ENCODE measurements around the gene PCDH7. TPM values are rescaled to one million over a fixed set of nuclear protein-coding genes. Genes with fewer than 3 reads are reported as not detected.

The PCDH7 gene
- total and polyA plus RNA-seq, 2 of the 4 experiments (the other 2 are of a cell fraction) = 26.5 to 44.1 TPM

DNA sequence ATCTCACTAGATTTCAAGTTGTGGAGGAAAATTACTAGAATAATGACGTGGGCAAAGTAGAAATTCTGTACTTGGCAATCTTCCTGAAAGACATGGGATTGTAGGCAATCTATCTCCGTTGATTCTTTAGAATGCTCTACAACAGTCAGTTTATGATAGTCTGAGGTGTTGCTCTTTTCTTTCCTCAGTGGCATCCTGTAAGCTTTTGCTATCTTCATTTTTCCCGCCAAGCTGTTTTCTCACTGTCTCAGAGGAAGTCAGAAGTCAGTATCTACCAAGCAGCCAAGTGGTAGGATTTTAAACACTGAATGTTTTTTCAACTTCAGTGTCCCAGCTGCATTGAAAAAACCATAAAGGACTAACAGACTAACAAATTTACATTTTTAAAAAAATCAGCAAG is 23.7 kb downstream of the PCDH7 start:
- H3K23ac ChIP-seq (ENCODE audit: low read depth, low read length) = no peak overlapping the region
- intact Hi-C loops (cut with micrococcal nuclease) = no loop called here
- ATAC-seq (ENCODE audit: low read depth) (no peak), DNase-seq (no peak)
- no peak overlapping the region for H4K91ac ChIP-seq (ENCODE audit: insufficient read depth, low read depth, low read length)
- ChIA-PET POLR2A (ENCODE audit: unreplicated experiment) (no interaction called here), CTCF (interaction anchor here (0.6 kb wide), 1 partner anchor 1848 kb away, joined by 3 read pairs; no protein-coding TSS in a partner anchor)
- no peaks in the 10 kb centered on the region for H3K36me3 ChIP-seq (ENCODE audit: control insufficient read depth, insufficient read depth, low read length)
- H4K5ac ChIP-seq (ENCODE audit: low read depth, low read length) = no peak overlapping the region
- H3K4me1 ChIP-seq (ENCODE audit: control insufficient read depth, insufficient read depth, low read length) = peaks cover 2% of the 10 kb centered on the region; the same call in 1 of the 2 replicates
- H3K56ac ChIP-seq (ENCODE audit: extremely low read depth, insufficient read depth, low read length) = no peak overlapping the region
- H2BK120ac ChIP-seq (ENCODE audit: low read depth, low read length) = no peak overlapping the region; the same call in 1 of the 2 replicates
- peak overlapping the region in 1 of 2 experiments; percentile 11; a peak in 1 of 4 replicates for H4K8ac ChIP-seq (ENCODE audit: low read depth in 2 of 2, low read length in 2 of 2)
- no peaks in the 10 kb centered on the region for H3K9me3 ChIP-seq (ENCODE audit: control insufficient read depth, insufficient read depth, low read length)
- H3K27me3 ChIP-seq (ENCODE audit: control insufficient read depth, insufficient read depth, low read length) = no peaks in the 10 kb centered on the region
- no peak overlapping the region for H3K4me2 ChIP-seq (ENCODE audit: low read depth, low read length)
- dilution Hi-C loops (cut with HindIII; ENCODE audit: low sequenced_read_pairs, unreplicated experiment) = no loop called here
- no TSS peak for BruUV-seq (replicated peaks)
- no peak overlapping the region for H2BK15ac ChIP-seq (ENCODE audit: low read depth, low read length)
- no peaks in the 10 kb centered on the region for H4K20me1 ChIP-seq (ENCODE audit: insufficient read depth, low read length)
- WGBS, 2 experiments (ENCODE audit: extremely low coverage in 2 of 2, insufficient read length in 1 of 2) = no CpG with 5 or more reads among the region's 3 CpGs
- no peak overlapping the region for H3K18ac ChIP-seq (ENCODE audit: low read depth, low read length)
- no peaks in the 10 kb centered on the region; a peak in 1 of 4 replicates for H3K79me1 ChIP-seq (ENCODE audit: low read depth in 1 of 2, low read length in 2 of 2)
- no peak overlapping the region for H3K14ac ChIP-seq (replicated peaks; ENCODE audit: low read depth, low read length)
- H2AK9ac ChIP-seq (replicated peaks; ENCODE audit: low read depth, low read length, poor library complexity) = no peak overlapping the region
- no peak for TF ChIP-seq NFE2L2 (IDR thresholded peaks at IDR 0.05; ENCODE audit: low read depth, low read length)
- TF ChIP-seq, protein P1, sequence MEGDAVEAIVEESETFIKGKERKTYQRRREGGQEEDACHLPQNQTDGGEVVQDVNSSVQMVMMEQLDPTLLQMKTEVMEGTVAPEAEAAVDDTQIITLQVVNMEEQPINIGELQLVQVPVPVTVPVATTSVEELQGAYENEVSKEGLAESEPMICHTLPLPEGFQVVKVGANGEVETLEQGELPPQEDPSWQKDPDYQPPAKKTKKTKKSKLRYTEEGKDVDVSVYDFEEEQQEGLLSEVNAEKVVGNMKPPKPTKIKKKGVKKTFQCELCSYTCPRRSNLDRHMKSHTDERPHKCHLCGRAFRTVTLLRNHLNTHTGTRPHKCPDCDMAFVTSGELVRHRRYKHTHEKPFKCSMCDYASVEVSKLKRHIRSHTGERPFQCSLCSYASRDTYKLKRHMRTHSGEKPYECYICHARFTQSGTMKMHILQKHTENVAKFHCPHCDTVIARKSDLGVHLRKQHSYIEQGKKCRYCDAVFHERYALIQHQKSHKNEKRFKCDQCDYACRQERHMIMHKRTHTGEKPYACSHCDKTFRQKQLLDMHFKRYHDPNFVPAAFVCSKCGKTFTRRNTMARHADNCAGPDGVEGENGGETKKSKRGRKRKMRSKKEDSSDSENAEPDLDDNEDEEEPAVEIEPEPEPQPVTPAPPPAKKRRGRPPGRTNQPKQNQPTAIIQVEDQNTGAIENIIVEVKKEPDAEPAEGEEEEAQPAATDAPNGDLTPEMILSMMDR (conservative IDR thresholded peaks at IDR 0.05; ENCODE audit: low read depth, low read length) = no peak
- TF ChIP-seq BHLHE40 (IDR thresholded peaks at IDR 0.05; ENCODE audit: low read depth, low read length) = no peak
- TF ChIP-seq, protein P2, sequence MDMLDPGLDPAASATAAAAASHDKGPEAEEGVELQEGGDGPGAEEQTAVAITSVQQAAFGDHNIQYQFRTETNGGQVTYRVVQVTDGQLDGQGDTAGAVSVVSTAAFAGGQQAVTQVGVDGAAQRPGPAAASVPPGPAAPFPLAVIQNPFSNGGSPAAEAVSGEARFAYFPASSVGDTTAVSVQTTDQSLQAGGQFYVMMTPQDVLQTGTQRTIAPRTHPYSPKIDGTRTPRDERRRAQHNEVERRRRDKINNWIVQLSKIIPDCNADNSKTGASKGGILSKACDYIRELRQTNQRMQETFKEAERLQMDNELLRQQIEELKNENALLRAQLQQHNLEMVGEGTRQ (IDR thresholded peaks at IDR 0.05; ENCODE audit: low read depth, low read length) = no peak
- no peak for TF ChIP-seq POLR2A (IDR thresholded peaks at IDR 0.05; ENCODE audit: low read depth, low read length)
- TF ChIP-seq MAFK (IDR thresholded peaks at IDR 0.05; ENCODE audit: low read depth, low read length) = no peak
- TF ChIP-seq MAZ (IDR thresholded peaks at IDR 0.05; ENCODE audit: borderline replicate concordance, low read depth, low read length) = no peak
- no peak for TF ChIP-seq SMC3 (IDR thresholded peaks at IDR 0.05; ENCODE audit: low read depth, low read length)
- TF ChIP-seq CHD1 (IDR thresholded peaks at IDR 0.05; ENCODE audit: low read depth, low read length) = no peak
- TF ChIP-seq ELK1 (IDR thresholded peaks at IDR 0.05; ENCODE audit: borderline replicate concordance, low read depth, low read length) = no peak
- no peak for TF ChIP-seq RCOR1 (IDR thresholded peaks at IDR 0.05; ENCODE audit: insufficient replicate concordance, low read length)
- H2AK5ac ChIP-seq (ENCODE audit: low read depth, low read length) = no peak overlapping the region
- H2BK5ac ChIP-seq (ENCODE audit: low read depth, low read length, poor library complexity, severe bottlenecking) = no peak overlapping the region
- H2BK20ac ChIP-seq (ENCODE audit: low read depth, low read length) = no peak overlapping the region
- no peaks in the 10 kb centered on the region; the same call in 1 of the 2 replicates for H3K9me1 ChIP-seq (ENCODE audit: insufficient read depth, low read length)
- no peak overlapping the region for H3K27ac ChIP-seq (ENCODE audit: insufficient read depth, low read length)
- H3K4me3 ChIP-seq (ENCODE audit: insufficient read depth, low read depth, low read length) = no peak overlapping the region
- H2AFZ ChIP-seq (replicated peaks; ENCODE audit: low read length, poor library complexity) = no peak overlapping the region
- H3K4ac ChIP-seq (ENCODE audit: low read depth, low read length) = no peak overlapping the region
- H3K9ac ChIP-seq (ENCODE audit: low read depth, low read length) = no peak overlapping the region
- in situ Hi-C loops (cut with MboI; ENCODE audit: low sequenced_read_pairs) = no loop called here

All from IMR-90 (cell line).